Measurements from ENCODE around the gene UGT1A6. TPM values are rescaled to one million over a fixed set of nuclear protein-coding genes. Genes with fewer than 3 reads are reported as not detected.

The UGT1A6 gene
- total and polyA plus RNA-seq, 2 donors (not counting 3 experiments of a cell fraction or from before 2014, with no cell fraction given) = not detected

GRCh38 chr2:233821196-233821595 is 128.5 kb downstream of the UGT1A6 start:
- CTCF ChIA-PET = no interaction called here
- POLR2A ChIA-PET = no interaction called here
- Histone ChIP-seq H3K9me3 (replicated peaks; ENCODE audit: control insufficient read depth, insufficient read depth, low read length) (no peaks in the 10 kb centered on the region), H3K27me3 (ENCODE audit: control insufficient read depth in 2 of 2, insufficient read depth in 2 of 2, low read length in 2 of 2) (no peaks in the 10 kb centered on the region), H3K4me3 (replicated peaks in 1 of 3; ENCODE audit: insufficient read depth in 1 of 3, low read depth in 1 of 3, low read length in 3 of 3) (no peak overlapping the region), H3K9me1 (replicated peaks; ENCODE audit: control insufficient read depth, extremely low read depth, insufficient read depth, low read length) (no peaks in the 10 kb centered on the region), H3K36me3 (ENCODE audit: control insufficient read depth in 2 of 2, extremely low read depth in 1 of 2, insufficient read depth in 2 of 2, low read length in 2 of 2) (no peaks in the 10 kb centered on the region), H3K27ac (ENCODE audit: insufficient read depth, low read depth, low read length) (no peak overlapping the region), H3K79me2 (ENCODE audit: control insufficient read depth, insufficient read depth, low read length) (no peaks in the 10 kb centered on the region), H3K4me2 (ENCODE audit: insufficient read depth, low read length) (no peak overlapping the region), H3K4me1 (ENCODE audit: control insufficient read depth, extremely low read depth, insufficient read depth, low read length) (no peaks in the 10 kb centered on the region), H2AFZ (ENCODE audit: low read depth, low read length) (no peak overlapping the region), H4K20me1 (replicated peaks; ENCODE audit: control insufficient read depth, extremely low read depth, insufficient read depth, low read length) (no peaks in the 10 kb centered on the region), H3K9ac (replicated peaks; ENCODE audit: extremely low read depth, insufficient read depth, low read length) (no peak overlapping the region)
- TF ChIP-seq JUN (IDR thresholded peaks at IDR 0.05; ENCODE audit: borderline replicate concordance, insufficient read depth, insufficient read length, low read depth) (no peak), CTCF (IDR thresholded peaks at IDR 0.05; ENCODE audit: extremely low read depth in 1 of 2, insufficient read depth in 1 of 2, low read depth in 1 of 2, low read length in 2 of 2) (no peak)
- no TSS peak for BruUV-seq (replicated peaks)
- FAIRE-seq (no peak), DNase-seq (ENCODE audit: low read depth, low spot score) (no peak)
- intact Hi-C loops (cut with micrococcal nuclease) (no loop called here), dilution Hi-C loops (cut with MboI; ENCODE audit: extremely low pct_ligation_motif_present, low sequenced_read_pairs) (no loop called here)

- H3K4me2 ChIP-seq (ENCODE audit: insufficient read depth, low read length) = no peak overlapping the region
- H3K9me1 ChIP-seq (replicated peaks; ENCODE audit: control insufficient read depth, extremely low read depth, insufficient read depth, low read length) = no peaks in the 10 kb centered on the region
- H3K4me1 ChIP-seq (ENCODE audit: control insufficient read depth, extremely low read depth, insufficient read depth, low read length) = no peaks in the 10 kb centered on the region
- BruUV-seq (replicated peaks) = no TSS peak
- H2AFZ ChIP-seq (ENCODE audit: low read depth, low read length) = no peak overlapping the region
- no peak overlapping the region for H3K9ac ChIP-seq (replicated peaks; ENCODE audit: extremely low read depth, insufficient read depth, low read length)
- FAIRE-seq = no peak
- no peak for DNase-seq (ENCODE audit: low read depth, low spot score)
- no peak for TF ChIP-seq JUN (IDR thresholded peaks at IDR 0.05; ENCODE audit: borderline replicate concordance, insufficient read depth, insufficient read length, low read depth)
- no peak for TF ChIP-seq MAX (IDR thresholded peaks at IDR 0.05; ENCODE audit: insufficient read depth, insufficient read length)
- TF ChIP-seq EZH2 (IDR thresholded peaks at IDR 0.05; ENCODE audit: borderline replicate concordance, low read depth, low read length, severe bottlenecking) = no peak
- TF ChIP-seq POLR2A (IDR thresholded peaks at IDR 0.05; ENCODE audit: low read depth, low read length) = no peak
- TF ChIP-seq GATA2 (IDR thresholded peaks at IDR 0.05; ENCODE audit: insufficient read depth, insufficient read length, low read depth, low read length) = no peak
- TF ChIP-seq POLR2AphosphoS5 (IDR thresholded peaks at IDR 0.05; ENCODE audit: insufficient read depth, low read depth, low read length) = no peak
- TF ChIP-seq CTCF (IDR thresholded peaks at IDR 0.05; ENCODE audit: extremely low read depth in 1 of 2, insufficient read depth in 1 of 2, low read depth in 1 of 2, low read length in 2 of 2) = no peak
- no peak for TF ChIP-seq FOS (IDR thresholded peaks at IDR 0.05; ENCODE audit: borderline replicate concordance, insufficient read depth, low read length)
- TF ChIP-seq MYC (IDR thresholded peaks at IDR 0.05; ENCODE audit: low read depth, low read length) = no peak
- no peaks in the 10 kb centered on the region for H3K27me3 ChIP-seq (ENCODE audit: control insufficient read depth in 2 of 2, insufficient read depth in 2 of 2, low read length in 2 of 2)
- no peak overlapping the region for H3K27ac ChIP-seq (ENCODE audit: insufficient read depth, low read depth, low read length)
- no peaks in the 10 kb centered on the region for H3K36me3 ChIP-seq (ENCODE audit: control insufficient read depth in 2 of 2, extremely low read depth in 1 of 2, insufficient read depth in 2 of 2, low read length in 2 of 2)
- dilution Hi-C loops (cut with MboI; ENCODE audit: extremely low pct_ligation_motif_present, low sequenced_read_pairs) = no loop called here
- no peaks in the 10 kb centered on the region for H3K79me2 ChIP-seq (ENCODE audit: control insufficient read depth, insufficient read depth, low read length)
- intact Hi-C loops (cut with micrococcal nuclease) = no loop called here
- POLR2A ChIA-PET = no interaction called here
- no peaks in the 10 kb centered on the region for H4K20me1 ChIP-seq (replicated peaks; ENCODE audit: control insufficient read depth, extremely low read depth, insufficient read depth, low read length)
- H3K9me3 ChIP-seq (replicated peaks; ENCODE audit: control insufficient read depth, insufficient read depth, low read length) = no peaks in the 10 kb centered on the region
- H3K4me3 ChIP-seq (replicated peaks in 1 of 3; ENCODE audit: insufficient read depth in 1 of 3, low read depth in 1 of 3, low read length in 3 of 3) = no peak overlapping the region
- CTCF ChIA-PET = no interaction called here
These were observed 129.0 kb downstream of the UGT1A6 start for GRCh38 chr2:233821709-233822100.
